Activated T-helper 1 cell treated with anti-CD3 and anti-CD28 coated beads, Interleukin-2, amount 50 U/mL, for 16 hours (primary cell): Measurements from ENCODE around the gene TNRC6B.
"Not testable (repeated sequence)": the region's sequence is repeated elsewhere in the genome, so short reads cannot be mapped to it uniquely, and the experiment has no call there.

ENCODE experiments used
- DNase-seq, 2 donors: peaks; one replicate each; pipeline ENCODE4 v3.0.0-alpha.2; 2020; ENCODE audit warnings: low read depth in 1 of 2, low spot score in 1 of 2

Gene TNRC6B, protein sequence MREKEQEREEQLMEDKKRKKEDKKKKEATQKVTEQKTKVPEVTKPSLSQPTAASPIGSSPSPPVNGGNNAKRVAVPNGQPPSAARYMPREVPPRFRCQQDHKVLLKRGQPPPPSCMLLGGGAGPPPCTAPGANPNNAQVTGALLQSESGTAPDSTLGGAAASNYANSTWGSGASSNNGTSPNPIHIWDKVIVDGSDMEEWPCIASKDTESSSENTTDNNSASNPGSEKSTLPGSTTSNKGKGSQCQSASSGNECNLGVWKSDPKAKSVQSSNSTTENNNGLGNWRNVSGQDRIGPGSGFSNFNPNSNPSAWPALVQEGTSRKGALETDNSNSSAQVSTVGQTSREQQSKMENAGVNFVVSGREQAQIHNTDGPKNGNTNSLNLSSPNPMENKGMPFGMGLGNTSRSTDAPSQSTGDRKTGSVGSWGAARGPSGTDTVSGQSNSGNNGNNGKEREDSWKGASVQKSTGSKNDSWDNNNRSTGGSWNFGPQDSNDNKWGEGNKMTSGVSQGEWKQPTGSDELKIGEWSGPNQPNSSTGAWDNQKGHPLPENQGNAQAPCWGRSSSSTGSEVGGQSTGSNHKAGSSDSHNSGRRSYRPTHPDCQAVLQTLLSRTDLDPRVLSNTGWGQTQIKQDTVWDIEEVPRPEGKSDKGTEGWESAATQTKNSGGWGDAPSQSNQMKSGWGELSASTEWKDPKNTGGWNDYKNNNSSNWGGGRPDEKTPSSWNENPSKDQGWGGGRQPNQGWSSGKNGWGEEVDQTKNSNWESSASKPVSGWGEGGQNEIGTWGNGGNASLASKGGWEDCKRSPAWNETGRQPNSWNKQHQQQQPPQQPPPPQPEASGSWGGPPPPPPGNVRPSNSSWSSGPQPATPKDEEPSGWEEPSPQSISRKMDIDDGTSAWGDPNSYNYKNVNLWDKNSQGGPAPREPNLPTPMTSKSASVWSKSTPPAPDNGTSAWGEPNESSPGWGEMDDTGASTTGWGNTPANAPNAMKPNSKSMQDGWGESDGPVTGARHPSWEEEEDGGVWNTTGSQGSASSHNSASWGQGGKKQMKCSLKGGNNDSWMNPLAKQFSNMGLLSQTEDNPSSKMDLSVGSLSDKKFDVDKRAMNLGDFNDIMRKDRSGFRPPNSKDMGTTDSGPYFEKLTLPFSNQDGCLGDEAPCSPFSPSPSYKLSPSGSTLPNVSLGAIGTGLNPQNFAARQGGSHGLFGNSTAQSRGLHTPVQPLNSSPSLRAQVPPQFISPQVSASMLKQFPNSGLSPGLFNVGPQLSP (N-terminal part only)

DNA sequence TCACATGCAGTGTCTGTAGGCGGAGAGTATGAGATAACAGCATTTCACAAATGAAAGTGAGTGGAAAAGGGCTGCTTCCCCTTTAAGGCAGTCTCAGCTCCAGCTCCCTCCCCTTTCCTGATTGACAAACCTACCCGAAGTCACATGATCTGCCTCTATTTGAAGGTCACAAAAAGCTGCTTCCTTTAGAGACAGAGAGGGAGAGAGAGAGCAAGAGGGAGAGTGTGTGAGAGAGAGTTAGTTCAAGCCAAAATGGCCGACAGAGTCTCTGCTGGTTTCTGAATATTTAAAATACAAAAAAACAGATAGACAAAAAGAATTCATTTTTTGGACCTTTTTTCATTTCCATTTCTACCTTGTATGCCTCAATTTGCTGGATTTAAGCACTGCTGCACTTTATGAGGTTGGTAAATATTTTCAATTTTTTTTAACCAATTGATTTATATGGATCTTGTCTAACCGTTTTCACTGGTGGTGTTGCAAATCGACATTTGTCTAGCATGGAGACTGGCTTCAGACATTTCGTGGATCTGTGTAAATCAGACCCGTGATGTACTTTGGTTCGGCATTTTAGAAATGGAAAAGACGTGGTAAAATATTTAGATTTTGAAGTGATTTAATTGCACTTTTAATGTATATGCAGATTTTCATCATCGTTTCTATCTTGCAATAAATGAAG lies at the start of gene TNRC6B:
TNRC6B (plus strand) TSS at position 188 of the 679 bp plus-strand sequence; CDS start at position 399, 211 bp downstream.
- peak; percentile 14 to 65 for DNase-seq

- no peak for DNase-seq
These were observed 48.7 kb upstream of the TNRC6B start for GRCh38 chr22:40128989-40129388.

DNA sequence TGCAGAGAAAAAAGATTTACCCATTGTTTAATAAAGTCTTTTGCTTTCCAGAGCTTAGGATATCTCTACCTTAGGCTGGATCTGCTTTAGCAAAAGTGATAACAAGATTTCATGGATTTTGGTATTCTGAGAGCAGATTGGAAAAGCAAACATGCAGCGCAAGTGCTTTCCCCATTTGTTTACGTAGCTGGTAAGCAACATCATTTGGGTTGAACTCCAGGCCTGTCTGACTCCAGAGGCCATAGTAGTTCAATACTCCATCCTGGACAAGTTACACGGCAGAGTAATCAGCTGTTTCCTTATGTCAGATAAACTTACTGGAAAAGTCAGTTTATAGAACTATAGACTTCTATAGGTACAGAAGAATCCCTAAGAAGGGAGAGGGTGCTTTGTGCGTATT lies 40.6 kb upstream of the TNRC6B start:
- no peak for DNase-seq

DNA sequence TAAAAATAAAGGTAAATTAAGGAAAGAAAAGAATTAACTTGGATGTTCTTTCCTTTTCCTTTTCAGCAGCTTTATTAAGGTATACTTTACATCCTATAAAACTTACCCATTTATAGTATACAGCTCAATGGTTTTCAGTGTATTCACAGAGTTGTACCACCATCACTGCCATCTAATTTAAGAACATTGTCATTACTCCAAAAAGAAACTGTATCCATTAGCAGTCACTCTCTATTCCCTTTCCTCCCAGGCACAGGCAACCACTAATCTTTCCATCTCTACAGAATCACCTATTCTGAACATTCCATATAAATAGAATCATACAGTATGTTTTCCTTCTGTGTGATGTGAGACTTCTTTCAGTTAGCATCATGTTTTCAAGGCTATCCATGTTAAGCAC lies 38.9 kb upstream of the TNRC6B start:
- no peak for DNase-seq

DNA sequence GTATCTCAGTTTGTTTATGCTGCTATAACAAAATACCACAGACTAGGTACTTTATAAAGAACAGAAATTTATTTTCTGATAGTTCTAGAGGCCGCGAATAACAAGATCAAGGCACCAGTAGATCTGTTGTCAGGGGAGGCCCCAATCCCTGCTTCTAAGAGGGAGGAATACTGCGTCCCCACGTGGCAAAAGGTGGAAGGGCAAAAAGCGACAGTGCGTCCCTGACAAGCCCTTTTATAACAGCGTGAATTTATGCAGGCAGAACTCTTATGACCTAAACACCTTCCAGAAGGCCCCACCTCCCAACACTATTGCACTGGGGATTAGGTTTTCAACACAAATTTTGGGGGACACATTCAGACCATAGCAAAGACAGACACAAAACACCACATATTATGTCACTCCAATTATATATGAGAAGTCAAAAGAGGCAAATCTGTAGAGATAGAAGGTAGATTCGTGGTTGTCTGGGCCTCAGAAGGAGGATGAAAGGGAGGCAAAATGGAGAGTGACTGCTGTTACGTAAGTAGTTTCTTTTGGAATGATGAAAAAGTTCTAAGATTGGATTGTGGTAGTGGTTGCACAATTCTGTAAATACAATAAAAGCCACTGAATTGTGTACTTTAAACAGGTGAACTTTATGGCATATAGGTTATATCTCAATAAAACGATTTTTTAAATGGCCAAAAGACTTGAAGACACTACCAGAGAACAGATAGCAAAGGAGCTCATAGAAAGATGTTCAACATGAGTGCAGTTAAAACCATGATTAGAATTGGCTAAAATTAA lies 30.1 kb upstream of the TNRC6B start:
- DNase-seq, result no peak

- no peak for DNase-seq
These were observed 24.5 kb upstream of the TNRC6B start for GRCh38 chr22:40153192-40153591.

DNA sequence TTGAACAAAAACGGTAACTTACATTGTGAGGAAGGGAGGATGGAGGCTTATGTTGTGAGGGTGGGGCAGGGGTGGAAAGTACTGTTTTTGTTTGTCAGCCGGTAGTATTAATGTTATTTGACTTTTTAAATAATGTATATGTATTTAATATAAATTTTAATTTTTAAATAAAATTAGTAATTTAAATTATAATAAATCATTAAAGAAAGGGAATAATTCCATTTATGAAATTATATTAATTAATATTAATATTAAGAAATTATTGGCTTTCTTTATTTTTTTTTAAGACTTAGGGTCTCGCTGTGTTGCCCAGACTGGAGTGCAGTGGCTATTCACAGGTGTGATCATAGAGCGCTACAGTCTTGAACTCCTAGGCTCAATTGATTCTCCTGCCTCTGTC lies 24.0 kb upstream of the TNRC6B start:
- no peak for DNase-seq

DNA sequence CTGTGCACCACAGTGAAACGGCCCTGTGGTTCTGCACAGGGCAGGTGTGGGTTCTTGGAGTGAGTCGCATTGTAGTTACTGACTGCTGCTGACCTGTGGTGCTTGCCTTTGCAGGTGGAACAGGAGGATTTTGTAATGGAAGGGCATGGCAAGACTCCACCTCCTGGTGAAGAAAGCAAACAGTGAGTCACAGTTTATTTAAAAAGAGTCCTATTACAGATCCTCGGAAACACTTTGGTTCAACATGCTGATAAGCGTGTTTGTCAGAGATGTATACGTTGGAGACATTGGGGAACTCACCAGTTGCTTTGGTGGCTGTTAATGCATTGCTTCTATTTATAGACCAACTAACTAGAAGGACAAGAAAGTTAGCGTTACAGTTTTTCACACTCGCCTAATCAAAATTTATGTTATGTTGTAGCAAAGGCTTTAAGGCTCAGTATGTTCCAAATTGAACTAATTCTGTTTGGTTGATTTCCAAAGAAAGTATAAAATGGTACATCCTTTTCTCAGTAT lies 21.7 kb upstream of the TNRC6B start:
- no peak for DNase-seq

DNA sequence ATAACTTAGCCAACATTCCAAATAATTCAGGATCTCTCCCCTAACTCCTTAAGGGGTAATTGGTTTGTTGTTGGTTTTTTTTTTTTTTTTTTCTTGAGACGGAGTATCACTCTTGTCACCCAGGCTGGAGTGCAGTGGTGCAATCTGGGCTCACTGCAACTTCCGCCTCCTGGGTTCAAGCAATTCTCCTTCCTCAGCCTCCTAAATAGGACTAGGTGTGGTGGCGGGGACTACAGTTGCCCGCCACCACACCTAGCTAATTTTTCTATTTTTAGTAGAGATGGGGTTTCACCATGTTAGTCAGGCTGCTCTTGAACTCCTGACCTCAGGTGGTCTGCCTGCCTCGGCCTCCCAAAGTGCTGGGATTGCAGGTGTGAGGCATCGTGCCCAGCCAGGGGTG lies 21.0 kb upstream of the TNRC6B start:
- DNase-seq, result not testable (repeated sequence)

- no peak for DNase-seq
These were observed 20.3 kb upstream of the TNRC6B start for GRCh38 chr22:40157330-40157945.

DNA sequence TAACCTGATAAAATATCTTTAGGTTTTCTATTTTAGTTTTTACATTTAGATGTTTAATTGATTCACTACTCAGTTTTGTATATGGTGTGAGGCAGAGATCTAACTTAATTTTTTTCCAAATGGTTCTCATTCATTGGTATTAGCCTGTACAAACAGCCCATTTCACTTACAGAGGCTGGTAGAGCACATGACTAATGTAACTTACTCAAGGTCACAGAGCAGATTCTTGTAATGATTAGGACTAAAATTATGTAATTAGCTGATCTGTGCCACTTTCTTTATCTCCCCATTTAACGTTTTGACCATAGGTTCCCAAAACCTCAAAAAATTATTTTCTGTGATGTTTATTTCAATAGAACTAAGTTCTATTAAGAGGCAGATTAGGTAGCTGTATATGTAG lies 16.5 kb upstream of the TNRC6B start:
- DNase-seq, result no peak

- DNase-seq, result not testable (repeated sequence)
These were observed 12.2 kb upstream of the TNRC6B start for GRCh38 chr22:40165537-40165936.

DNA sequence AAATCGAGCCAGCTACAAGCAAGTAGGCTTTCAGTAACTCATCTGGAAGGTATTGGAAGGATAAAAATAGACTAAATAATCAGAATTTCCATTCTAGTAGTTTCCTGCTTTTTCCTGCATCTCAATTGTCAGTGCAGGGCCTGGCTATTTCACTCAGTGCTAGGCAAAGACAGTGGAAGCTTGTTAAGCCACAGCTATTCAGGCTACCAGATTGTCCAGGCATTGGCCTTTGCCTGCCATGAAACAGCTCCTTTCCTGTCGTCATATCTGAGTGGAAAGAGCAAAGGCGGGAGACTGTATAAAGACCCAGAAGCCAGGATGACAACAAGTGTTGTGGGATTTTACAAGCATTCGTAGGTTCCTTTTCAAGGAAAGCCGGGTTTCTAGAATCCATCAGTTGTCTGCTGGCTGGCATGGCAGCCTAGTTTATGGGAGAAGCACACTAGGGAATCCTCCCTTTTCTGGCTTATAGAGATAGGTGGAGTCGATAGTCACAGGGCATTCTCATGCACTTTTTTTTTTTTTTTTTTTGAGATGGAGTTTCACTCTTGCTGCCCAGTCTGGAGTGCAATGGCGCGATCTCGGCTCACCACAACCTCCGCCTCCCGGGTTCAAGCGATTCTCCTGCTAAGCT lies 2.0 kb upstream of the TNRC6B start:
- DNase-seq, result no peak

GRCh38 chr22:40176921-40177737 lies 596 bp upstream of the TNRC6B start:
- peak; percentile 39 to 60 for DNase-seq

GRCh38 chr22:40178417-40179409 lies 988 bp downstream of the TNRC6B start:
- no peak for DNase-seq

DNA sequence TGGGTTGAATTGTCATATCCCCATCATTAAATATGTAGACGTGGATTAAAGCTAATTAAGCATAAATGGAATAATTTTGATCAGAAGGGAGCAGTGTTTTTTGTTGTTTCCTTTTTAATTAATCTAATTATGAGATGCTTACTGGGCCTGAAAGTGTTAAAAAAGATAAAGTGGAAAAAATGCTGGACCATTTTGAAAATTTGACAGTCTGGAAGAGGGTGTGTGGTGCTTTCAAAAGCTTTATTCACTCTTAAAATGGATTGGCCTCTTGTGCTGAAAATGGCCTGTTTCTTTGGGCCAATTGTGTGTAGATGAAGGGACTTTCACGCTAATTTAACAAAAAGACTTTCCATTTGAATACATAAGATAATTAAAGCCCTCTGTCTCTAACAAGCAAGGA lies 1.8 kb downstream of the TNRC6B start:
- DNase-seq, result no peak

DNA sequence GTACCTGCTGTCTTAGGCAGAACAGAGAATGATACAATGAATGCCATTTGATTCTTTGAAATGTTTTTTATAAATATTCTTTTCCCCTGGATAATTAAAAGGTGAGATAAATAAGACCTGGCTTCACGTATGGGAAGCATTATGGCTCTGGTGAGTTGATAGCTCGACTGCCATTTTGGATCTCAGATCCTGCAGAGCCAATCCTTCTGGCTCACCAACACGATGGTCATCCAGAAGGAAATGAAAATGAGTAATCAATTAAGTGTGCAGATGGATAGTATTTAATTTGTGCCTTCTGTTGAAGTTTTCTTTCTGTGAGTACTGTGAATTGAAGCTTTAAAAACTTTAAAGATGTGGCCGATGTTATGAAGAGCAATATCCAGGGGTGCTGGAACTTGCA lies 2.7 kb downstream of the TNRC6B start:
- DNase-seq, result no peak
